Myocyte (in vitro differentiated cells): ENCODE measurements around the gene LRTM2. TPM values are rescaled to one million over a fixed set of nuclear protein-coding genes. Genes with fewer than 3 reads are reported as not detected.
"Not testable (repeated sequence)": the region's sequence is repeated elsewhere in the genome, so short reads cannot be mapped to it uniquely, and the experiment has no call there.

ENCODE experiments used
- DNase-seq: peaks from one replicate; pipeline ENCODE4 v3.0.0-alpha.2; 2012; ENCODE audit warnings: low read depth
- total RNA-seq: library from RNA; depleted of rRNA; stranded (reverse); fragments of >200 nt; gene quantifications from 2 replicates; pipeline ENCODE4 v1.2.3, GENCODE V29; 2014

The LRTM2 gene
- total RNA-seq, 1 donor from 2014 or later: 0.11 TPM

DNA sequence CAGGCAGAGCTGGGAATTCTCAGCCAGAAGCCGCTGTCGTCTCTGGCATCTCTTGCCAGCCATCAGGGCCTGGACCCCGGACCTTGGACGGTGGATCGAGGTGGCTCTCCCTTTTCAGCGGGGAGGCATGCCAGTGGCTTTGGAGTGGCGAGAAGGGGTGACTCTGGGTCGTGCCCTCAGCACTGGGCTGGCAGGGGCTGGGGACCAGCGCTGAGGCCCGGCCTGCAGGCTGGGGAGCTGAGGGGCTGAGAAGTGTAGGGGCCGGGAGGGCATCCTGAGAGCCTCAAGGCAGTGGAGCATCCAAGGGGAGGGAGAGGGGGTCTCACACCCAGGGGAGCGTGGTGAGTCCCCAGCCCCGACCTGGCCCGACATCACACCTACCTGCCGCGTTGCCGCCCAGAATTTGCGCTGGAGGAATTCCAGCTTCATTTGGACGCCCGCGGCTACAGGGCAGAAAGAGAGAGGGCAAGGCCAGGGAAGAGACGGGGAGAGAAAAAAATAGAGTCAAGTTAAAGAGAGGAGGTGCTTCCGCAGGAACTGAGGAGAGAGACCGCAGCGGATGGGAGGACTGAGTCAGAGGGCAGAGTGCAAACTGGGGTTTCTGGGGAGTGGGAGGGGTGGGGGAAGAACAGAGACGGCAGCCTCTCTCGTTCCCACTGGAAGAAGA, 9.0 kb upstream of the LRTM2 start:
- DNase-seq: no peak

DNA sequence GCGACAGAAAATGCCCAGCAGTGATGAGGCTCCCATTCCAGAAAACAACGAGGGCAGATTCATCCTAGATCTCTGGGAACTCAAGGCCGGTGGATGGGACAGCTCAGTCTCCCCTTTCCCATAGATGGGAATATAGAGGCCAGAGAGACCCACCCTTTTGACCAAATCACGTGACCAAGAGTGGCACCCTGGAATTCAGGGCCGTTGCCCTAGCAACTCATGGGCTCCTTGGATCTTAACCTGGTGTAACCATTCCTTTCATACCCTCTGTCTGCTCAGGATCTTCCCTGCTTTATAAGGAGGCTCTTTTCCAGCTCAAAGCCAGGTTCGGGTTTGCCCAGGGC, 8.4 kb upstream of the LRTM2 start:
- no peak for DNase-seq

- DNase-seq: no peak
These were observed 7.6 kb upstream of the LRTM2 start for GRCh38 chr12:1812650-1813302.

GRCh38 chr12:1814266-1814665, 6.1 kb upstream of the LRTM2 start:
- no peak for DNase-seq

DNA sequence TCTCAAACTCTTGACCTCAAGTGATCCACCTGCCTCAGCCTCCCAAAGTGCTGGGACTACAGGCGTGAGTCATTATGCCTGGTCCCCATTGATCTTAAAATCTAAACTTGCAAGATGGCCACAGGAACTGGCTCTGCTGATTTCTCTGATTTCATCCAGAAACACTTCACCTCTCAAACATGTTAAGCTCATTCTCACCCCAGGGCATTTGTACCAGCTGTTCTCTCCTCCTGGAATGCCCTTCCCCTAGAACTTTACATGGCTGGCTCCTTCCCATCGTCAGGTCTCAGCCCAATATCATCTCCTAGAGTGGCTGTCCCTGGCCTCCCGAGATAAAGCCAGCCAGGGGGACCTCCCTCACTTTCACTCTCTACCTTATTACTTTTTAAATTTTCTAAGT, 5.3 kb upstream of the LRTM2 start:
- no peak for DNase-seq

DNA sequence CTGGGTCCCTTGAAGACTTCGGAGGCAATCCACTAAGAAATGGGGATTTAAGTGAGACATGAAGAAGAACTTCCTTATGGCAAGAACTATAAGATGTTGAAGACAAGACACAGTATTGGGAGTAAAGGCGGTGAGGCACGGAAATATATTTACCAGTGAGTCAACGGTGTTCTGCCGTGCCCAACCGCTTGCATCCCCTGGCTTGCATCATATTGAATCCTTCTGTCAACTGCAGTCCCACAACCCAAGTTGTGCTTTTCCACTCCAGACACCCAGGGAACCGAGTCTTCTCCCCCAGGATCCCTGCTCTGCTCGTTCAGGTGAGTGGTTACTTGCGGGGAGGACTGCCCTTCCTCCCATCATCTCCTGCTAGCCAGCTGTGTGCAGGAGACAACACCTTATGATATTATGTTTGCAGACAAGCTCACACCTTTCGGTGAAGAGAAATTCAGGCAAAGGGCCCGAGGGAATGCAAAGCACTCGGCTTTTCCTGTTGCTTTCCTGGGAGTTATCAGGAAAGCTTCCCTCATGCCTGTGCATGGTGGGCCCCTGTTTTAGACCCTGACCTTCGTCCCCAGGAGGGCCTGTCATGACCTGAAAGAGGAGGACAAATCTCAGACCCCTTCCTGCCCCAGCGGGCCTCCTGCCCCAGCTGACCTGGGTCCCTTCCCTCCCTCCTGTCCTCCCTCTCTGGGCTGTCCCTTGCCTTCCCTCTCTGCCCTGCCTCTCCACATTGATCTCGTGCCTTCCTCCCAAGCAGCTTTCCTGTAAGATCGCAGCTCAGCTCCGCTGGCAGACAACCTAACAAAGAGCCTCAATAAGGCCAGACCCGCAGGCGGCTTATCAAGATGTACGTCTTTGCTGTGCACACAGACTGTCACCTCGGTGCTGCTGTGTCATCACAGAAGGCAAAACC, 4.3 kb upstream of the LRTM2 start:
- no peak for DNase-seq

GRCh38 chr12:1816730-1817348, 3.5 kb upstream of the LRTM2 start:
- DNase-seq: no peak

- not testable (repeated sequence) for DNase-seq
These were observed 2.4 kb upstream of the LRTM2 start for GRCh38 chr12:1817928-1818327.

- DNase-seq: no peak
These were observed 1.3 kb upstream of the LRTM2 start for GRCh38 chr12:1819050-1819449.

- no peak for DNase-seq
These were observed 794 bp upstream of the LRTM2 start for GRCh38 chr12:1819571-1819970.

DNA sequence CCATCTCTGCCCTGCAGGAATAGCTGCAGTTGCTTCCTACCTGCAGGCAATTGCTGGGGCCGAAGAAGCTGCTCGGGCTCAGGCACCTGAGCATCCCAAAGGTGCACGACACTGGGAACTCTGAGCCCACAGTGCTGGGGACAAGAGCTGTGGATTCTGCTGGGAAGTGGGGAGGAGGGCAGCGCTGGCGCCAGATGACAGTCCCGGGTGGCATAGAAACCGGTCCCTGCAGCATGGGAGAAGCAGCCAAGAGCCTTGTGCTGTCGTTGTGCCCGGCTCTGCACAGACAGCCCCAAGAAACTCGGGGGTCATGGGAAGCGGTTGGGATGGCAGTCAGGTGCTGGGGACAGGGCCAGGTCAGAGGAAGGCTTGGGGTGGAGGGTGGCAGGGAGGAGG, 529 bp downstream of the LRTM2 start:
- DNase-seq: no peak

- peak; percentile 27 for DNase-seq
These were observed 1.4 kb downstream of the LRTM2 start for GRCh38 chr12:1821805-1822204.

DNA sequence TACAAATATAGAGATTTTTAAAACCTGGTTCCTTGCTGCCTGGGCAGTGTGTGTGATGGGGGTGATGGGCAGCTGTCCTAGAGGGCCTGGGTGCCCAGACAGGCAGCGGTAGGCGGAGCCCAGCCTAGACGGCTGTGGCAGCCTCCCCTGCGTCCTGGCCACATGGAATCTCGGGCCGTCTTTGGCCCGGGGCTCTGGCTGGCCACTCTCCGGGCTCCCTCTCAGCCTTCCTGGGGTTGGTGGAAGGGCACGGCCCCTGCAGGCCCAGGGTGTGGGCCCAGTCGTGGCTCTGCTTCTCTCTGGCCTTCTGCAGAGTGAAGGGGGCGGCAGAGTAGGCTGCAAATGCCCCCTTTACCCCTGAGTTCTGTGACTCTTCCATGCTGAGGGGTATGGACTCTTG, 2.3 kb downstream of the LRTM2 start:
- DNase-seq: no peak

- no peak for DNase-seq
These were observed 2.9 kb downstream of the LRTM2 start for GRCh38 chr12:1823237-1823636.

DNA sequence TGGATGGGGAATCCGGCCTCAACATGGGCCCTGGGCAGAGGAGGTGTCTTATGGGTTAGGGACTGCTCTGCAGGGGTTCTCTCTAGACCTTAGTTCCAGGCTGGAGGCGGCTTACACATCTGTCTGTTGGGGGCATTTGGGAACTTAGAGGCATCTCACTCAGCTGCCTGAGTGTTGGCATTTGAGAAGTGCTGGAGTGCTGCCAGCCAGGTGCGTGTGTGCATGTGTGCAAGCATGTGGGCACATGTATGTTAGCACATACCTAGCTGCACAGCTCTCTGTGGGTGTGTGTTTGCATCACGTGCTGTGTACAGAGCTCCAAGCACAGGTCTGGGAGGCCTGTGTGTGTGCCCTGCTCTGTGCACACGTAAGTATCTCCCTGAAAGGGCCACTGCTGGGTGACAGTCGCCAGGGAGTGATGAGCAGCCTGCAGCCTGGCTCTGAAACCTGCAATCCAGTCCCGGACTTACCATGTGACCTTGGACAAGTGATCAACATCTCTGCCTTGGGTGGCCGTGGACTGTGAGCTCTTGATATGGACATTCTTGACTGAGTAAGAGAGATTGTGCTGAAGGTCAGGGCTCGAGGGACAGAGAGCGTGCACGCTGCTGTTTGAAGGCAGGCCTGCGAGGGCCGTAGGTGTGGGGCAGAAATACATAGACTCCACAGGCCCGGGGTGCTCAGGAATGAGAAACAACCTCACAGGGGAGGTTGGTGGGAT, 5.2 kb downstream of the LRTM2 start:
- DNase-seq: no peak

GRCh38 chr12:1826401-1826800, 6.0 kb downstream of the LRTM2 start:
- DNase-seq: no peak

GRCh38 chr12:1826867-1827705, 6.7 kb downstream of the LRTM2 start:
- DNase-seq: no peak

DNA sequence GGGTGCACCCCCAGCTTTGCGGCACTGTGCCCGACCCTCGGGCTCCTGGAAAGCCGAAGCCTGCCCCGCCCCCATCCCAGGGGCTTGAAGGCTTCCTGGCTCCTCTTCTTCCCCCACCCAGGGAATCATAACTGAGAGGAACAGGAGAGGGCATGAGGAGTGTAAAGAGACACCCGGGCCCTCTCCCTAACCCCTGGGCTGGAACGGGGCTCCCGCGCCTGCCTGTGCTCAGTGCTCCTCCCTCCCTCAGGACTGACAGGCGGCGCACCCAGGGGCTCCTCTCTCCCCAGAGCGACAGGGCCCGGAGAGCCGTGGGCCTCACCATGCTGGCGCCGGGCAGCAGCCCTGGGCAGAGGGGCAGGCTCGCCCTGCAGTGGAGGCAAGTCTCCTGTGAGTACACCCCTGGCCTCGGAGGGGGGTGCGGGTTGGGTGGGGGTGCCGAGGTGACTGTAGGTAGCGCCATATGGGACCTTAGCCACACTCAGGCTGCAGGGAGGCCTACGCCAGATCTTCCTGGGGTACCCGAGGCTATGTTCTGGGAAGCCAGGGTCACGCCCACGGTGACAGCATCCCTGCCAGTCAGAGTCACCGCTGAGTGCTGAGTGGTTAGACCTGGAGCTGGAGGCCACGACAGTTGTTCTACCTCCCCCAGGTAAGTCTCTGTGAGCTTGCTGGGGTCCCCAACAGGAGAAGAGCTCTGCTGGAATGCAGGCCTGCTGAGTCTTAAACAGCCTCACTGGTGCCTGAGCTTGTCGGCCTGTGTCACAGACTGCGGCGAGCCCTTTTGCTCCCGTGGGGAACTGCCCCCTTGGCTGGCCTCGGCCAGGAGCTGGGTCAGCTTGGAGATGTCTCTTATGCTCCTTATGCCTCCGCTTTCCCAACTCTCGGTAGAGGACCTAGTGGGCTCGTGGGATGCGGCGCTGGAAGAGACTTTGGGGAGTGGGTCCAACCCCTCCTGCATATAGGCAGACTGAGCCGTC, 7.8 kb downstream of the LRTM2 start:
- DNase-seq: no peak

DNA sequence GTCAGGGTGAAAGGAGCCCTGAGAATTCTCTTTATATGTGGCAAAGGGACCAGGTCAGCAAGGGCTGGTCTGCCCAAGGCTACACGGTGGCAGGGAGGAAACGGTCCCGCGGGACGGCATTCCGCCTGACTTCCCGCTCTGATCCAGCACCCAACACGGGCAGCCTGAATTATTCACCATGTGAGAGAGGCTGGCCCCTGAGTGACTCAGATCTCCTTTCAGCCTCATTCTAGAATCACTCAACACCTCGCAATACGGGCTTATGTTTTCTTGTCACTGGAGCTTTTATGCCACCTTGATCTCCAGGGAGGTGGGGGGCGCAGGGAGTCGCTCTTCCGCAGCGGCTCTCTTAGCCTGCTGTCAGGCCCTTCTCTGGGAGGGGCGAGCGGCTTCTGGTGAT, 8.5 kb downstream of the LRTM2 start:
- DNase-seq: no peak
